Measurements from ENCODE around the gene GPC3. TPM values are rescaled to one million over a fixed set of nuclear protein-coding genes. Genes with fewer than 3 reads are reported as not detected.

The GPC3 gene
- total and polyA plus RNA-seq, 2 donors (not counting 3 experiments of a cell fraction or from before 2014, with no cell fraction given), result not detected

DNA sequence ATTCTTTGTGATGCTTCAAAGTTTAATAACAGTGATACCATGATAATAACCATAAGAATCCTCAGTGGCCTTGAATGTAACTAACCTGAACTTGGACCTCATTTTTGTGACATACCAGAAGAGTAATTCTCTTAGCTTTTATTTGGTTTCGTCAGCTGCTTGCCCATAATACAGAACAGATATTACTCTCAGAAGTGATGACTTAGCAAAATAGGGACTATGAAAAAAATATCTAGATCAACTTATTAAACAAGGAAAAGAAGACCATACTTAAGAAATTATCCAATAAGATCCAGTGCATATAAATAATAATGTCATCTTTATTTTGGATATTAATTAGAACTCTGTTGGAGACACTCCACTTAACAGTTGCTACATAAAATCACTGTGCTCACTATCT is 333.2 kb downstream of the GPC3 start:
- TF ChIP-seq GATA2 (IDR thresholded peaks at IDR 0.05; ENCODE audit: insufficient read depth, insufficient read length, low read depth, low read length) (no peak), EZH2 (IDR thresholded peaks at IDR 0.05; ENCODE audit: borderline replicate concordance, low read depth, low read length, severe bottlenecking) (no peak), POLR2AphosphoS5 (IDR thresholded peaks at IDR 0.05; ENCODE audit: insufficient read depth, low read depth, low read length) (no peak), MYC (IDR thresholded peaks at IDR 0.05; ENCODE audit: low read depth, low read length) (no peak), FOS (IDR thresholded peaks at IDR 0.05; ENCODE audit: borderline replicate concordance, insufficient read depth, low read length) (no peak), POLR2A (IDR thresholded peaks at IDR 0.05; ENCODE audit: low read depth, low read length) (no peak), JUN (IDR thresholded peaks at IDR 0.05; ENCODE audit: borderline replicate concordance, insufficient read depth, insufficient read length, low read depth) (no peak)
- TF ChIP-seq, protein P1, sequence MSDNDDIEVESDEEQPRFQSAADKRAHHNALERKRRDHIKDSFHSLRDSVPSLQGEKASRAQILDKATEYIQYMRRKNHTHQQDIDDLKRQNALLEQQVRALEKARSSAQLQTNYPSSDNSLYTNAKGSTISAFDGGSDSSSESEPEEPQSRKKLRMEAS (IDR thresholded peaks at IDR 0.05; ENCODE audit: insufficient read depth, insufficient read length), result no peak
- TF ChIP-seq, protein P2, sequence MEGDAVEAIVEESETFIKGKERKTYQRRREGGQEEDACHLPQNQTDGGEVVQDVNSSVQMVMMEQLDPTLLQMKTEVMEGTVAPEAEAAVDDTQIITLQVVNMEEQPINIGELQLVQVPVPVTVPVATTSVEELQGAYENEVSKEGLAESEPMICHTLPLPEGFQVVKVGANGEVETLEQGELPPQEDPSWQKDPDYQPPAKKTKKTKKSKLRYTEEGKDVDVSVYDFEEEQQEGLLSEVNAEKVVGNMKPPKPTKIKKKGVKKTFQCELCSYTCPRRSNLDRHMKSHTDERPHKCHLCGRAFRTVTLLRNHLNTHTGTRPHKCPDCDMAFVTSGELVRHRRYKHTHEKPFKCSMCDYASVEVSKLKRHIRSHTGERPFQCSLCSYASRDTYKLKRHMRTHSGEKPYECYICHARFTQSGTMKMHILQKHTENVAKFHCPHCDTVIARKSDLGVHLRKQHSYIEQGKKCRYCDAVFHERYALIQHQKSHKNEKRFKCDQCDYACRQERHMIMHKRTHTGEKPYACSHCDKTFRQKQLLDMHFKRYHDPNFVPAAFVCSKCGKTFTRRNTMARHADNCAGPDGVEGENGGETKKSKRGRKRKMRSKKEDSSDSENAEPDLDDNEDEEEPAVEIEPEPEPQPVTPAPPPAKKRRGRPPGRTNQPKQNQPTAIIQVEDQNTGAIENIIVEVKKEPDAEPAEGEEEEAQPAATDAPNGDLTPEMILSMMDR (IDR thresholded peaks at IDR 0.05; ENCODE audit: extremely low read depth in 1 of 2, insufficient read depth in 1 of 2, low read depth in 1 of 2, low read length in 2 of 2), result no peak
- Histone ChIP-seq H3K4me2 (ENCODE audit: insufficient read depth, low read length) (no peak overlapping the region), H3K9me3 (replicated peaks; ENCODE audit: control insufficient read depth, insufficient read depth, low read length) (no peaks in the 10 kb centered on the region), H4K20me1 (replicated peaks; ENCODE audit: control insufficient read depth, extremely low read depth, insufficient read depth, low read length) (no peaks in the 10 kb centered on the region), H3K4me1 (ENCODE audit: control insufficient read depth, extremely low read depth, insufficient read depth, low read length) (no peaks in the 10 kb centered on the region), H3K27me3 (ENCODE audit: control insufficient read depth in 2 of 2, insufficient read depth in 2 of 2, low read length in 2 of 2) (no peaks in the 10 kb centered on the region), H3K79me2 (ENCODE audit: control insufficient read depth, insufficient read depth, low read length) (no peaks in the 10 kb centered on the region), H3K4me3 (replicated peaks in 1 of 3; ENCODE audit: insufficient read depth in 1 of 3, low read depth in 1 of 3, low read length in 3 of 3) (no peak overlapping the region), H2AFZ (ENCODE audit: low read depth, low read length) (no peak overlapping the region), H3K36me3 (ENCODE audit: control insufficient read depth in 2 of 2, extremely low read depth in 1 of 2, insufficient read depth in 2 of 2, low read length in 2 of 2) (no peaks in the 10 kb centered on the region), H3K27ac (ENCODE audit: insufficient read depth, low read depth, low read length) (no peak overlapping the region), H3K9me1 (replicated peaks; ENCODE audit: control insufficient read depth, extremely low read depth, insufficient read depth, low read length) (no peaks in the 10 kb centered on the region), H3K9ac (replicated peaks; ENCODE audit: extremely low read depth, insufficient read depth, low read length) (no peak overlapping the region)
- ChIA-PET POLR2A (no interaction called here), CTCF (no interaction called here)
- BruUV-seq (replicated peaks), result no TSS peak
- DNase-seq (ENCODE audit: low read depth, low spot score) (no peak), FAIRE-seq (no peak)
- intact Hi-C loops (cut with micrococcal nuclease) (no loop called here), dilution Hi-C loops (cut with MboI; ENCODE audit: extremely low pct_ligation_motif_present, low sequenced_read_pairs) (no loop called here)
